Activated naive CD4-positive, alpha-beta T cell treated with anti-CD3 and anti-CD28 coated beads, Interleukin-2, amount 10 ng/mL, durations not matched to agents 7 days and 5 days (primary cell): ENCODE measurements around the gene ZHX3.

ENCODE experiments used
- CTCF ChIA-PET: fragments of 350-600 bp; sonication (Branson Sonifier 250); formaldehyde crosslinking; loops from one replicate; lab custom pipeline; 2021; ENCODE audit warnings: antibody characterized with exemption; lab: Charles Lee
- DNase-seq: peaks from one replicate; pipeline ENCODE4 v3.0.0-alpha.2; 2020
- H3K27ac Mint-ChIP-seq: one replicate; pipeline ENCODE4 v1.8.0; 2021; ENCODE audit warnings: mild to moderate bottlenecking, moderate library complexity, mixed read lengths
- H3K27me3 Mint-ChIP-seq: one replicate; pipeline ENCODE4 v1.8.0; 2021; ENCODE audit warnings: mild to moderate bottlenecking, mixed read lengths
- H3K36me3 Mint-ChIP-seq: one replicate; pipeline ENCODE4 v1.8.0; 2021; ENCODE audit warnings: mixed read lengths
- H3K4me1 Mint-ChIP-seq: one replicate; pipeline ENCODE4 v1.8.0; 2021; ENCODE audit warnings: mixed read lengths
- H3K4me3 Mint-ChIP-seq: one replicate; pipeline ENCODE4 v1.8.0; 2021; ENCODE audit warnings: mild to moderate bottlenecking, moderate library complexity, mixed read lengths
- H3K9me3 Mint-ChIP-seq: one replicate; pipeline ENCODE4 v1.8.0; 2021; ENCODE audit warnings: mixed read lengths

Gene ZHX3

GRCh38 chr20:41234546-41234945 is 83.0 kb downstream of the ZHX3 start:
- no peak overlapping the region for H3K27ac Mint-ChIP-seq
- no peaks in the 10 kb centered on the region for H3K36me3 Mint-ChIP-seq
- CTCF ChIA-PET = interaction anchor here (0.9 to 6.0 kb wide), 3 partner anchors 99 to 266 kb away, joined by 3 to 62 read pairs (median 3); no protein-coding TSS in a partner anchor
- no peak for DNase-seq
- H3K9me3 Mint-ChIP-seq = no peaks in the 10 kb centered on the region
- H3K4me3 Mint-ChIP-seq = no peak overlapping the region
- H3K4me1 Mint-ChIP-seq = peaks cover 24% of the 10 kb centered on the region
- H3K27me3 Mint-ChIP-seq = no peaks in the 10 kb centered on the region

- no peaks in the 10 kb centered on the region for H3K27me3 Mint-ChIP-seq
- no peaks in the 10 kb centered on the region for H3K9me3 Mint-ChIP-seq
- H3K36me3 Mint-ChIP-seq = no peaks in the 10 kb centered on the region
- H3K27ac Mint-ChIP-seq = no peak overlapping the region
- DNase-seq = no peak
- H3K4me1 Mint-ChIP-seq = peaks cover 27% of the 10 kb centered on the region
- no peak overlapping the region for H3K4me3 Mint-ChIP-seq
- CTCF ChIA-PET = interaction anchor here (0.9 to 6.0 kb wide), 4 partner anchors 61 to 266 kb away, joined by 3 to 62 read pairs (median 16); no protein-coding TSS in a partner anchor
Observed at GRCh38 chr20:41234041-41234440, 83.5 kb downstream of the ZHX3 start.

GRCh38 chr20:41232973-41233926 is 84.3 kb downstream of the ZHX3 start:
- CTCF ChIA-PET = interaction anchor here (0.6 to 6.0 kb wide), 17 partner anchors 9 to 271 kb away, joined by 3 to 62 read pairs (median 4); partner anchors contain the start of genes LPIN3 and PLCG1
- Mint-ChIP-seq H3K4me1 (peaks cover 35% of the 10 kb centered on the region), H3K36me3 (no peaks in the 10 kb centered on the region), H3K9me3 (no peaks in the 10 kb centered on the region), H3K27ac (no peak overlapping the region), H3K4me3 (no peak overlapping the region), H3K27me3 (no peaks in the 10 kb centered on the region)
- no peak for DNase-seq

GRCh38 chr20:41231136-41231535 is 86.4 kb downstream of the ZHX3 start:
- Mint-ChIP-seq H3K27me3 (peaks cover 3% of the 10 kb centered on the region), H3K4me1 (peaks cover 37% of the 10 kb centered on the region), H3K9me3 (no peaks in the 10 kb centered on the region), H3K36me3 (no peaks in the 10 kb centered on the region), H3K4me3 (no peak overlapping the region), H3K27ac (no peak overlapping the region)
- CTCF ChIA-PET = interaction anchor here (0.7 to 6.0 kb wide), 11 partner anchors 7 to 339 kb away, joined by 3 to 62 read pairs (median 5); partner anchors contain the start of gene LPIN3
- DNase-seq = no peak

- H3K9me3 Mint-ChIP-seq = no peaks in the 10 kb centered on the region
- H3K36me3 Mint-ChIP-seq = no peaks in the 10 kb centered on the region
- H3K27me3 Mint-ChIP-seq = peaks cover 3% of the 10 kb centered on the region
- peaks cover 37% of the 10 kb centered on the region for H3K4me1 Mint-ChIP-seq
- no peak overlapping the region for H3K4me3 Mint-ChIP-seq
- CTCF ChIA-PET = interaction anchor here (6.0 kb wide), 1 partner anchor 95 kb away, joined by 62 read pairs; no protein-coding TSS in a partner anchor
- H3K27ac Mint-ChIP-seq = no peak overlapping the region
- no peak for DNase-seq
Observed at GRCh38 chr20:41230136-41230535, 87.4 kb downstream of the ZHX3 start.

GRCh38 chr20:41229259-41229658 is 88.3 kb downstream of the ZHX3 start:
- H3K4me3 Mint-ChIP-seq = no peak overlapping the region
- DNase-seq = no peak
- H3K36me3 Mint-ChIP-seq = no peaks in the 10 kb centered on the region
- H3K4me1 Mint-ChIP-seq = peaks cover 37% of the 10 kb centered on the region
- no peaks in the 10 kb centered on the region for H3K9me3 Mint-ChIP-seq
- no peak overlapping the region for H3K27ac Mint-ChIP-seq
- CTCF ChIA-PET = interaction anchor here (6.0 kb wide), 1 partner anchor 94 kb away, joined by 62 read pairs; no protein-coding TSS in a partner anchor
- peaks cover 3% of the 10 kb centered on the region for H3K27me3 Mint-ChIP-seq

GRCh38 chr20:41228858-41229257 is 88.7 kb downstream of the ZHX3 start:
- H3K36me3 Mint-ChIP-seq = no peaks in the 10 kb centered on the region
- CTCF ChIA-PET = no interaction called here
- H3K27me3 Mint-ChIP-seq = peaks cover 3% of the 10 kb centered on the region
- H3K4me3 Mint-ChIP-seq = no peak overlapping the region
- peaks cover 37% of the 10 kb centered on the region for H3K4me1 Mint-ChIP-seq
- no peak overlapping the region for H3K27ac Mint-ChIP-seq
- DNase-seq = no peak
- no peaks in the 10 kb centered on the region for H3K9me3 Mint-ChIP-seq

GRCh38 chr20:41226426-41226825 is 91.1 kb downstream of the ZHX3 start:
- no peak overlapping the region for H3K4me3 Mint-ChIP-seq
- H3K4me1 Mint-ChIP-seq = peaks cover 18% of the 10 kb centered on the region
- no peak for DNase-seq
- CTCF ChIA-PET = interaction anchor here (1.0 to 1.2 kb wide), 2 partner anchors 91 to 131 kb away, joined by 3 read pairs; no protein-coding TSS in a partner anchor
- H3K27me3 Mint-ChIP-seq = peaks cover 9% of the 10 kb centered on the region
- no peaks in the 10 kb centered on the region for H3K9me3 Mint-ChIP-seq
- no peak overlapping the region for H3K27ac Mint-ChIP-seq
- H3K36me3 Mint-ChIP-seq = no peaks in the 10 kb centered on the region

- no peak overlapping the region for H3K27ac Mint-ChIP-seq
- no peaks in the 10 kb centered on the region for H3K36me3 Mint-ChIP-seq
- H3K27me3 Mint-ChIP-seq = peaks cover 9% of the 10 kb centered on the region
- H3K4me3 Mint-ChIP-seq = no peak overlapping the region
- no peaks in the 10 kb centered on the region for H3K9me3 Mint-ChIP-seq
- H3K4me1 Mint-ChIP-seq = peaks cover 13% of the 10 kb centered on the region
- CTCF ChIA-PET = interaction anchor here (1.0 to 1.5 kb wide), 4 partner anchors 52 to 256 kb away, joined by 3 to 7 read pairs (median 5); no protein-coding TSS in a partner anchor
- DNase-seq = no peak
Observed at GRCh38 chr20:41225091-41225490, 92.4 kb downstream of the ZHX3 start.

- Mint-ChIP-seq H3K9me3 (no peaks in the 10 kb centered on the region), H3K36me3 (no peaks in the 10 kb centered on the region), H3K4me3 (no peak overlapping the region), H3K4me1 (peaks cover 12% of the 10 kb centered on the region), H3K27me3 (peaks cover 9% of the 10 kb centered on the region), H3K27ac (no peak overlapping the region)
- no peak for DNase-seq
- CTCF ChIA-PET = interaction anchor here (0.7 to 1.9 kb wide), 7 partner anchors 8 to 255 kb away, joined by 3 to 8 read pairs (median 4); no protein-coding TSS in a partner anchor
Observed at GRCh38 chr20:41224281-41224680, 93.2 kb downstream of the ZHX3 start.

- no peaks in the 10 kb centered on the region for H3K9me3 Mint-ChIP-seq
- H3K4me3 Mint-ChIP-seq = no peak overlapping the region
- CTCF ChIA-PET = interaction anchor here (0.8 to 1.9 kb wide), 2 partner anchors 9 to 117 kb away, joined by 3 to 8 read pairs; partner anchors contain the start of gene LPIN3
- H3K27ac Mint-ChIP-seq = no peak overlapping the region
- H3K27me3 Mint-ChIP-seq = peaks cover 9% of the 10 kb centered on the region
- no peaks in the 10 kb centered on the region for H3K36me3 Mint-ChIP-seq
- H3K4me1 Mint-ChIP-seq = peaks cover under 1% of the 10 kb centered on the region
- DNase-seq = no peak
Observed at GRCh38 chr20:41223112-41223511, 94.4 kb downstream of the ZHX3 start.

- Mint-ChIP-seq H3K36me3 (no peaks in the 10 kb centered on the region), H3K27ac (no peak overlapping the region)
- CTCF ChIA-PET = interaction anchor here (0.8 kb wide), 1 partner anchor 118 kb away, joined by 3 read pairs; the partner anchor contains the start of gene LPIN3
Observed at GRCh38 chr20:41222703-41223102, 94.8 kb downstream of the ZHX3 start.

GRCh38 chr20:41222296-41222695 is 95.2 kb downstream of the ZHX3 start:
- Mint-ChIP-seq H3K9me3 (no peaks in the 10 kb centered on the region), H3K4me3 (no peak overlapping the region), H3K27ac (no peak overlapping the region), H3K4me1 (no peaks in the 10 kb centered on the region), H3K36me3 (no peaks in the 10 kb centered on the region), H3K27me3 (peaks cover 6% of the 10 kb centered on the region)
- DNase-seq = no peak
- CTCF ChIA-PET = no interaction called here

More at GRCh38 chr20:41222703-41223102, 94.8 kb downstream of the ZHX3 start:
- DNase-seq = no peak
- Mint-ChIP-seq H3K4me3 (no peak overlapping the region), H3K4me1 (no peaks in the 10 kb centered on the region), H3K27me3 (peaks cover 6% of the 10 kb centered on the region), H3K9me3 (no peaks in the 10 kb centered on the region)

GRCh38 chr20:41221614-41222218 is 95.8 kb downstream of the ZHX3 start:
- Mint-ChIP-seq H3K9me3 (no peaks in the 10 kb centered on the region), H3K4me1 (no peaks in the 10 kb centered on the region), H3K27me3 (peaks cover 6% of the 10 kb centered on the region), H3K36me3 (no peaks in the 10 kb centered on the region), H3K4me3 (no peak overlapping the region), H3K27ac (no peak overlapping the region)
- CTCF ChIA-PET = no interaction called here
- DNase-seq = no peak
